ENCODE measurements around the gene TIMM8A.
A peak's percentile ranks its signal among the peaks of the same experiment; 100 is the strongest.
"Not testable (repeated sequence)": the region's sequence is repeated elsewhere in the genome, so short reads cannot be mapped to it uniquely, and the experiment has no call there.

TIMM8A gene

GRCh38 chrX:101357166-101357795, 8.7 kb upstream of the TIMM8A start:
- no peak for DNase-seq

GRCh38 chrX:101349193-101349562, 636 bp upstream of the TIMM8A start:
- DNase-seq = no peak

GRCh38 chrX:101347859-101348451, 587 bp downstream of the TIMM8A start:
- peak in 2 of 3 donors; percentile 0 to 7 for DNase-seq

- DNase-seq = no peak
These were observed 10.7 kb downstream of the TIMM8A start for GRCh38 chrX:101337776-101338271.

- DNase-seq = not testable (repeated sequence)
These were observed 14.2 kb downstream of the TIMM8A start for GRCh38 chrX:101334310-101334709.

- not testable (repeated sequence) for DNase-seq
These were observed 21.9 kb downstream of the TIMM8A start for GRCh38 chrX:101326600-101326999.

- DNase-seq = no peak
These were observed 44.8 kb downstream of the TIMM8A start for GRCh38 chrX:101303790-101304189.
